ENCODE data around the gene ETS1. TPM values are rescaled to one million over a fixed set of nuclear protein-coding genes. Genes with fewer than 3 reads are reported as not detected.
A peak's percentile ranks its signal among the peaks of the same experiment; 100 is the strongest.

Gene ETS1
- total RNA-seq, 1 experiment from 2014 or later: 53.8 TPM

DNA sequence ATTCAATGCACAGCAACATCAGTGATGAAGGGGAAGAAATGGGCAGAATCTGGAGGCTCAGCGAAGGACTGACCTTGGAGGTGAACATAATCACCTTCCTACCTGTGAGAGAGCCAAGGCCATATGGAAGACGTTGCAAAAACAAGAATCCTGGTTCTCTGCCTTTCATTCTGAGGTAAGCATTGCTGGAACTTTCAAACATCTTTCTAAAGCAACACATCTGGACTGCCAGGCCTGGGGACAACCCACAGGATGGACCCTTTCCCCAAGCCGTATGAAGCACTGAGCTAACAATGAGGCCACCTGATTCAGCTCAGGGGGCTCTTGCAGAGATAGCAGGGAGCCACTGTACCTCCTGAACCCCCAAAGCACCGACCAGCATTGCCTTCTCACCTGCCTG, 70.5 kb downstream of the ETS1 start:
- Histone ChIP-seq H3K4me1 (replicated peaks) (peaks cover 56% of the 10 kb centered on the region), H3K4me3 (no peak overlapping the region), H3K27ac (peak overlapping the region; percentile 64), H3K27me3 (replicated peaks) (no peaks in the 10 kb centered on the region), H3K9me3 (replicated peaks) (no peaks in the 10 kb centered on the region), H3K36me3 (peaks cover 32% of the 10 kb centered on the region)
- DNase-seq (ENCODE audit: low read depth in 1 of 2, low spot score in 2 of 2): no peak

DNA sequence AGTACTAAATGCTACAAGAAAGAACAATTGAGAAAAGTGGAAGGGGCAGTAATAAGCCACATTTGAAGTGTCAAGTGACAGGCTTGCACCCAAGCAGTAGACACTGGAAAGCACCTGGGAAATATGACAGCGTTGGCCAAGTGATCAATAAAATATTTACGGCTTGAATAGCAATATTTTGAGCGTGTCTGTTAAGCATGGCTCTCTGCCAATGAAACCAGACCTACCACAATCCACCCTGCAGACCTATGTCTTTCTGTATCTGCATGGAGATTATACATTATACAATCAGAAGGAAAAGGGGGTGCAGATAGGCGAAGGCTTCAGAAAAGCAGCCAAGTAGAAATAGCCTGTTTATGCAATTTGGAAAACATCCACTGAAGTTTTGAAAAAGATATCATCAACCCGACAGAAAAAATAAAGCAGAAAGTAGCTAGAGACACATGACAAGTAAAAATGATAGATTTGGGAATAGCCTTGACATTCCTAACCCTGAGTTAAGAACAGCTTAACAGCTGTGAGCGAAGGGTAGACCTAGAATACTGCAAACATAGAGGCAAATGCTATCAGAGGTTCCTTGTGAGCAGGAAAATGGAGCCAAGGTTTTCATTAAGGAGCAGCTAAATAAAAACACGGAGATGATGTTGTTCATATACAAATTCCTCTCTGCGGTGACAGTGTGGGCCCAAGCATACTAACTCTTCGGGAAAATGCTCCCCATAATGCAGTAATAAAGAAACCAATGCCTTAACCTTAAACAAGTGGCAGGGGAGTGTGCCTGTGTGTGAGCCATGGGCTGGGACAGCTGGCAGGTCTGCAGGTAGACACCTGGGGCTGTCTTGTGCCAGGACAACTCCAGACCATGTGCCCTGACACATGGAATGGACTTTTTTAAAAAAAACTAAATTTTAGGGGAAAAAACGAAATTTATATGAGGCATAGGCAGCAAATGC, 71.3 kb downstream of the ETS1 start:
- no peak for DNase-seq (ENCODE audit: low read depth in 1 of 2, low spot score in 2 of 2)
- H3K4me3 ChIP-seq: no peak overlapping the region
- peaks cover 59% of the 10 kb centered on the region for H3K4me1 ChIP-seq (replicated peaks)
- peaks cover 35% of the 10 kb centered on the region for H3K36me3 ChIP-seq
- H3K27me3 ChIP-seq (replicated peaks): no peaks in the 10 kb centered on the region
- H3K9me3 ChIP-seq (replicated peaks): no peaks in the 10 kb centered on the region
- peak overlapping the region; percentile 64 for H3K27ac ChIP-seq

DNA sequence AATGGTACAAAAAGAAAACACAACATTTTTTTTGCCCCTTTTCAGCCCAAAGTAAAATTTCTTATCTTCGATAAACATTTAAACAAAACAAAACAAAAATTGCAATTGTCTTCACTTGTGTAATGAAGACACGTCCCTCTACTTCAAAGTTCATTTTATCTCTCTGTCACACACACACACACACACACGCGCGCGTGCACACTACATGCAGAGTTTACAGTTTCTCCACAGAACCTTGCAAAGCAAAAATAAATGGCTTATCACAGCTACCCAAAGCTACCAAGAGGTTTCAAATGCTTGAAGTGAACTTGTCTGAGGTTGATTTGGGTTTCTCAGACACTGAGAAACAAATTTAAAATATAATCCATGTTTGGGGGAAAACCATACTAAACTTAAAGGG, 72.3 kb downstream of the ETS1 start:
- Histone ChIP-seq H3K36me3 (peaks cover 30% of the 10 kb centered on the region), H3K27me3 (replicated peaks) (no peaks in the 10 kb centered on the region), H3K27ac (peak overlapping the region; percentile 24; the same call in 1 of the 2 replicates), H3K9me3 (replicated peaks) (no peaks in the 10 kb centered on the region), H3K4me1 (replicated peaks) (peaks cover 69% of the 10 kb centered on the region), H3K4me3 (no peak overlapping the region)
- no peak for DNase-seq (ENCODE audit: low read depth in 1 of 2, low spot score in 2 of 2)

DNA sequence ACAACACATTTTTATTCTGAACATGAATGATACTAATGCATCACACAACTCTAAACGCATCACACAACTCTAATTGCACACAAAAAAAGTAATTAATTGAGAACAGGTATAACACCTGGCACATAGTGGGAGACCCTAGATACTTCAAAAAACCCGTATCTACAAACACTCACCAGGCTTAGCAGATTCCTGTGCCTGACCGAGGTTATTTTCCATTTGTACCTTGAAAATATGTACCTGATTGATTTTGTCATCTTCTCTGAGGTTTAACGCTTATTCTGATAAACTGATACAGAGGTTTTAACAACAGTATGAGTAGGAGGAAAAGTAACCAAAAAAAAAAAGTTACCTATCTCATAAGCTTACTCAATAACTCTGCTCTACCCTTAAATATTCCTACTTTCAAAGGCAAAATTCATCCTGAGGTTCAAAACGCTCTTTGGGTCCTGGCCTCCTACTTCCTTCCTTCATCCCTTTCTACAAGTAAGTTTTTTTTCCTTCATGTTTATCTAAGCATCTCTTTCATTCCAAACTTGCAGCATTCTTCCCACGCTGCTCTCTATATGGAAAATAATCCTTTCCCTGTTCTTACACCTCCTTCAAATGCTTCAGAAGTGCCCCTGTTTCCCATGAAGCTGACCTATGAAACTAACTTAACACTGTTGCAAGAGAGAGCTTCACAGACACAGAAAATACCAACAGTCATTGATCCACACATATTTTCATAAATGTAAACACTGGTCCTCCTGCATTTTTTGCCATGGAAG, 73.3 kb downstream of the ETS1 start:
- Histone ChIP-seq H3K27ac (no peak overlapping the region), H3K27me3 (replicated peaks) (no peaks in the 10 kb centered on the region), H3K9me3 (replicated peaks) (no peaks in the 10 kb centered on the region), H3K4me1 (replicated peaks) (peaks cover 73% of the 10 kb centered on the region), H3K36me3 (peaks cover 35% of the 10 kb centered on the region), H3K4me3 (no peak overlapping the region)
- no peak for DNase-seq (ENCODE audit: low read depth in 1 of 2, low spot score in 2 of 2)

DNA sequence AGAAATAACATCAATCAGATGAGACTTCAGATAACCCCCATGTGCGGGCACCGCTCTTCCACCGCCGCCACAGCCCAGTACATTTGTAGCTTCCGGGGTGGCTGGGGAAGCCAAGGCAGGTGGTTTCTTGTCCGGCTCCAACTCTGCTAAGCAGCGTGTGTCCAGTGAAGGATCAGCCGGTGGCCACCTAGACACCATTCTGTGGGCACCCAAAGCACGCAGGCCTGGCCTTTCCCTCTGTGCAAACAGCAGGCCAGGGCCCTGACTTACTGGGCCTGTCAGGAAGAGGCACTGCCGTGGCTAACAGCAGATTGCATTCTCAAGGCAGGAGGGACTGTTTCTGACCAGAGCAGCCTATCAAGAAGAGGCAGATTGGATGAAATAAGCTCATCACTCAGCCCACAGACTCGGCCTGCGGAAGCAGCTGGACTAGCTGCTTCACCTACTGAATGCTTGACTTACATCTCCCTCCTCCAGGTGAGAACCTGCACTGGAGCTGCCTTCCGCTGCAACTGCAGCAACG, 74.8 kb downstream of the ETS1 start:
- Histone ChIP-seq H3K4me1 (replicated peaks) (peaks cover 77% of the 10 kb centered on the region), H3K27ac (no peak overlapping the region), H3K27me3 (replicated peaks) (no peaks in the 10 kb centered on the region), H3K4me3 (no peak overlapping the region), H3K36me3 (peaks cover 37% of the 10 kb centered on the region), H3K9me3 (replicated peaks) (no peaks in the 10 kb centered on the region)
- no peak for DNase-seq (ENCODE audit: low read depth in 1 of 2, low spot score in 2 of 2)

DNA sequence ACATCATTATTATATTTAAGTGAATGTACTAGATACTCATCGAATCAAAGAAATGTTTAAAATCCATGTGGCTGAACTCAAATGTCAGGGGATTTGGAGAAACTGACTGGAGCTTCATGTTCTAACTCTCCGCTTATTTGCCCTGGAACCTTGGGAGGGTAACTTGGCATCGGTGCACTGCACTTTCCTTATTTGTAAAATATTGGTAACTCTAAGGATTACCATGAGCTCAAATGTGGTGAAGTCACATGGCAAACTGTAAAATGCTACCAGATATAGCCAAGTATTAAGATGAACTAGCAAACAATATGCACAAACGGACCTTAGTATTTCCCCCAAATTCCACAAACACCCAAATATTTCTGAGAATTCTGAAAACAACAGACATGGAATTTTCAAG, 75.6 kb downstream of the ETS1 start:
- Histone ChIP-seq H3K4me1 (replicated peaks) (peaks cover 77% of the 10 kb centered on the region), H3K4me3 (no peak overlapping the region), H3K36me3 (peaks cover 38% of the 10 kb centered on the region), H3K27me3 (replicated peaks) (no peaks in the 10 kb centered on the region), H3K27ac (no peak overlapping the region), H3K9me3 (replicated peaks) (no peaks in the 10 kb centered on the region)
- DNase-seq (ENCODE audit: low read depth in 1 of 2, low spot score in 2 of 2): no peak

DNA sequence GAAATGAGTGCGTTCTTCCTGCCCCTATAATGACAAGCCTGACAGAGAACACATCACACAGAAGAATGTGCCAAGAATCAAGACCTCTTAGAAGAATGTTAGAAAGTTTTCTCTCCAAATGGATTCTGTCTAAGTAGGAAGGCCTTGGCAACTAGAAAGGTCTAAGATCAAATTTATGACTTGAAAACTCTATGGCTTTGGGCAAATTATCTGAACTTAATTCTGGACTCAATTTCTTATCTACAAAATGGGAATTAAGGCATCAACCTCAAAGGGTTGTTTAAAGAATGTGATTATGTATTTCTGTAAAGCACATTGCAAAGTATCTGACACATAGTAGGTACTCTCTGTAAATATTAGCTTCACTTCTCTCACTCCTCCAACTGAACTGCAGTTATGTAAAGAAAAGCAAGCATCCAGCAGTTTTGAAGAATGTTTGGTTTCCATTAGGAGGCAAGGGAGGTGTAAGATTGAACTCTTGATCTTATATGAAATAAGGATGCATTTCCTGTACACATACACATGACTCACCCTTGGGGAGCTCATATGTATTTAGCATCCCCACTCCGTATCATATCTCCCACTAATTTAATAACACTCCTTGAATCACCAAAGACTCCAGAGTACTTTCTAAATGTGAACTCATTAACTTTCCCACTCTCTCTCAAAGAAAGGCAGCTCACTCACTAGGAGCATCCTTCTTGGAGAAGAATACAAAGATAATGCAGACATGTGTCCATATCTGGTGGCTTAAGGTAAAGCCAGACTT, 77.6 kb downstream of the ETS1 start:
- Histone ChIP-seq H3K27ac (peak overlapping the region; percentile 74), H3K36me3 (peaks cover 48% of the 10 kb centered on the region), H3K27me3 (replicated peaks) (no peaks in the 10 kb centered on the region), H3K4me1 (replicated peaks) (peaks cover 77% of the 10 kb centered on the region), H3K9me3 (replicated peaks) (no peaks in the 10 kb centered on the region), H3K4me3 (no peak overlapping the region)
- DNase-seq (ENCODE audit: low read depth in 1 of 2, low spot score in 2 of 2): no peak

DNA sequence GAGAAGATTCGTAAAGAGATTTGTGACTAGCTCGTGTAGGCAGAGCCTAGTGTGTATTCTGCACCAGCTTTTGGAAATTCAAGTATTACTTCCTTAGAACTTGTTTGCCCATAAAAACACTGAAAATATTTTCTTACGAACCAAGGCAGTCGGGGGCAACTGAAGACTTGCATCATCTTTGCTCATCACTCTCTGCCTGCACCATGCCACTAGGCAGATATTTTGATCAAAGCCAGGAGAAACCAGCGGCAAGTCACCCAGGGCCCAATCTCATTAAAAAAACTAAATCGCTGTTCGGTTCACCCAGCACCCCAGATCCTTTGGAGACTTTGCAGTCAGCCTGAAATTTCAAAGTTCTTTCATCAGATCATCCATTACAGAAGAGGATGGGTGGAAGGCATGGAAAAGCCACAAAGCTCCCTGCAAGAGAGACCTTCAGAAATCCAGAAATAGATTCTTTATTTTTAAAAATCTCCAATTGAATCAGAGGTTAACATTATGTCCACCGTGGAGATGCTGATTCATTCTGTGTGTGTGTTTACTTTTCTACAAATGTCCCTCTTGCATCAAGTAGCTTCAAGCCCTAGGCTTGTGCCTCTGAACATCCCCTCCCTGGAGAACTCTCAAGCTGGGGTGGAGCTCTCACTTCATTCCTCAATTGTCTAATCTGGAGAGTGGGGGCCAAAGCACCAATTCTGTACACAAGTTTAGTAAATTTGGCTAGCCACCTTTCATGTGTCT, 78.4 kb downstream of the ETS1 start:
- peak overlapping the region; percentile 74 for H3K27ac ChIP-seq
- peaks cover 77% of the 10 kb centered on the region for H3K4me1 ChIP-seq (replicated peaks)
- H3K27me3 ChIP-seq (replicated peaks): no peaks in the 10 kb centered on the region
- H3K36me3 ChIP-seq: peaks cover 50% of the 10 kb centered on the region
- H3K9me3 ChIP-seq (replicated peaks): no peaks in the 10 kb centered on the region
- DNase-seq (ENCODE audit: low read depth in 1 of 2, low spot score in 2 of 2): no peak
- no peak overlapping the region for H3K4me3 ChIP-seq

DNA sequence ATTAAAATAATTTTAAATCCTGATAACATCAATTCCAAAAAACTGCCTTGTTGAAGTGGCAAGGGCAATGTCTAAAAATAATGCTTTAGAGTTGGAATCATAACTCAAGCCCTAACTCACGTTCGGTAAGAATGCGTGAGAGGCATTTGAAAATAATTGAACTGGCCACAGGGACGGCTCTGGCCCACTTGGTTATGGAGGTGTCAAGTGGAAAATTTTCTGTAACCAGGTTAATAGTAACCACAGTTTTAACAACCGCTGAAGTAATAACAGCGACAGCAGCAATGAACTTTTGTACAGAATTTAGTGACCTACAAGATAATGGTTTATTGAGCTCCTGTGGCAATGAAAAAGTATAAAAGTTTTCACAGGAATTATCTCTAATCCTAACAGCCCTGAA, 79.4 kb downstream of the ETS1 start:
- Histone ChIP-seq H3K4me1 (replicated peaks) (peaks cover 85% of the 10 kb centered on the region), H3K9me3 (replicated peaks) (no peaks in the 10 kb centered on the region), H3K36me3 (peaks cover 44% of the 10 kb centered on the region), H3K27ac (peak overlapping the region; percentile 74), H3K27me3 (replicated peaks) (no peaks in the 10 kb centered on the region), H3K4me3 (no peak overlapping the region)
- DNase-seq (ENCODE audit: low read depth in 1 of 2, low spot score in 2 of 2): no peak

DNA sequence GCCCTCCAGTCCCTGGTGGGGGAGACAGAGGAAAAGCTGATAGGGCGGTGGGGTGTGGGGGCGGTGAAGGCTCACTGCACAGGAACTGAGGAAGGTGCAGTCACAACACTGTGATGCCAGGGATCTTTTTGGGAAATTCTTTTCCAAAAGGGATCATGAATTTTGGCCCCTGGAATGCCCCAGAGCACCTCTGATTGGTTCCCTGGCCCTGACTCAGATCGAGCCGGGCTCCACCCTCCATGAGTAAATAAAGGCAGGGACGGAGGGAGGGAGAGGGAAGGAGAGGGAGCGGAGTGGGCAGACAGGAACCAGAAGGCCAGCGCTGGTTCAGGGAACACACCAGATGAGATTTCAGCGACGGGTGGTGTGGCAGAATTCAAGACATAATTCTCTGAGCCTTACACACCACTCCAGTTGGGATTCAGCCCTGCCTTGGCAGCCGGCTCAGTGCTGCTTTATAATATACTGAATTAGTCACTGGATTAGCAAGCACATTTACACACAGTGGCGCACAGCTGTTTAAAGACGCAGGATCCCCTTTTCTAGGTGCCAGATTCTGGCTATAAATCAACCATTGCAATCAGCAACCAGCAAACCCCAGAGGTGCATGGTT, 80.3 kb downstream of the ETS1 start:
- peak; percentile 75 to 84 for DNase-seq (ENCODE audit: low read depth in 1 of 2, low spot score in 2 of 2)
- H3K27me3 ChIP-seq (replicated peaks): no peaks in the 10 kb centered on the region
- H3K9me3 ChIP-seq (replicated peaks): no peaks in the 10 kb centered on the region
- H3K36me3 ChIP-seq: peaks cover 36% of the 10 kb centered on the region
- no peak overlapping the region for H3K4me3 ChIP-seq
- peak overlapping the region; percentile 74 for H3K27ac ChIP-seq
- peaks cover 93% of the 10 kb centered on the region for H3K4me1 ChIP-seq (replicated peaks)

DNA sequence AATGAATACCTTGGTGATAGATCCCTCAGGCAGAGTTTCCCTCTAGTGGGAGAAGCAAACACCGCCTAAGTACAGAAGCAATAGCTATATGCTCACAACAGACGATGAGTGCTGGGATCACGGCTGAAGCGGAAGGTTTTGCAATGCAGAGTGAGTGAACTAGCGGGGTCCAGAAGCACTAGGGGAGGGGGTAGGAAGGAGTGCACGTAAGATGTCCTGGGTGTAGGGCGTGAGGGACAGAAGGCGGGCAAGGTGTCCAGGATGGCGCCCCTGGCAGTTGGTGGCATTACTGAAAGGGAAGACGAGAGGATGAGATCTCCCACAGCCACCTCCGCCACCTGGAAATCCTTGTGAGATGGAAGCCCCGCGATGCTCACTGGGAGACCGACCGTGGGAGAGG, 81.0 kb downstream of the ETS1 start:
- peaks cover 100% of the 10 kb centered on the region for H3K4me1 ChIP-seq (replicated peaks)
- no peaks in the 10 kb centered on the region for H3K27me3 ChIP-seq (replicated peaks)
- no peaks in the 10 kb centered on the region for H3K9me3 ChIP-seq (replicated peaks)
- no peak for DNase-seq (ENCODE audit: low read depth in 1 of 2, low spot score in 2 of 2)
- peak overlapping the region; percentile 74 for H3K27ac ChIP-seq
- peaks cover 33% of the 10 kb centered on the region for H3K36me3 ChIP-seq
- H3K4me3 ChIP-seq: no peak overlapping the region

DNA sequence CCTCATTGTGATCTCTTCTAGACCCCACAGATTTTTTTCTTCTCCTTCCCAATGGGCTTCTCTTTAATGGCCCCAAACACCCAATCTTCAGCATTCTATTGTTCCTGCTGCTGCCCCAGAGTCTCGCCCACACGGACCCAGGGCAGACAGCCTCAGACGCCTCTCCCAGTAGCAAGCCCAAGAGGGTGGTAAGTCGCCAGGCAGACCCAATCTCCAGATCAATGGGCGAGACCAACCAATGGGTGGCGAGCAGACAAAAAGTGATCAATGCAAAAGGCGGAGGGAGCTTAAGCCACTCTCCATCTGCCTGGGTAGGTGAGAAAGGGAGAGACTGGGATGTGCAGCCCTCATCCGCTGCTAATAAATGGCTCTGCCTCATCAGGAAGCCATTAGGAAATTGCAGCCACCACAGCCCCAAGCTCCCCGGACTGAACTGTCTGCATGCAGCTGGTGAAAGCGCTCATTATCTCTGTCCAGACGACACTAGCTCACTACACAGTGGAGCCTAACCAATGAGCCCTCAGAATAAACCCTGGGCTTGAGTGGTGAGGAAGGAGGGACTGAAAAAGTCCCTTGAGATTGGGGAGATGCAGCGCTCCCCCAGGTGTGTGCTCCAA, 81.8 kb downstream of the ETS1 start:
- Histone ChIP-seq H3K27me3 (replicated peaks) (no peaks in the 10 kb centered on the region), H3K4me1 (replicated peaks) (peaks cover 100% of the 10 kb centered on the region), H3K27ac (no peak overlapping the region), H3K9me3 (replicated peaks) (no peaks in the 10 kb centered on the region), H3K4me3 (no peak overlapping the region), H3K36me3 (peaks cover 37% of the 10 kb centered on the region)
- no peak for DNase-seq (ENCODE audit: low read depth in 1 of 2, low spot score in 2 of 2)

All from SJSA1 (cell line).